ENCODE data around the gene ELL3.
"Not testable (repeated sequence)": the region's sequence is repeated elsewhere in the genome, so short reads cannot be mapped to it uniquely, and the experiment has no call there.

ELL3 gene

DNA sequence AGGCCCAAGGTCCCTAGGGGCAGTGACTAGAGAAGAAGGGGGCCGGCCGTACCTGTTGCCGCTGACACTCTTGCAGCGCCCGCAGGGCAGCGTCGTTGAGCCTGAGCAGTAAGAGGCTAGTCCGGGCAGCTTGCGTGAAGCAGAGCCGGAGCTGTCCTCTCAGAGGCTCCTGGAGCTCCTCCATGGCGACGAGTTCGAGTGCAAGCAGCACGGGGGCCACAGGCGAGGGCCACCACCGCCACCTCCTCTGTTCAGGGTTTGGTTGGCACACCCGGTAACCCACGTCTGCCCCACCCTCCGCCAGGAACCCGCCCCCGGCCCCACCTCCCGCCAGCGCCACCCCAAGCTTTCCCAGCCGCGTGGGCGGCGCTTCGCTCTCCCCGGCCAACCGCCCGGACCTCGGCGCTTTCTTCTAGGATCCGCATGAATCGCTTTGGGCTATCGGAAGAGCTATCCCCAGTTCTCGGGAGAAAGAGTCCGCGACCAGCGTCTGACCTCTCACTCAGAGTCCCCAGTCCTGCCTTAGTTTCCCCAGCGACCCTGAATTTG is at the start of gene ELL3:
Gene ELL3, minus strand, starts transcription at position 249 of the 549 bp plus-strand sequence. Its CDS starts 65 bp downstream, at position 184.
- DNase-seq: no peak

DNA sequence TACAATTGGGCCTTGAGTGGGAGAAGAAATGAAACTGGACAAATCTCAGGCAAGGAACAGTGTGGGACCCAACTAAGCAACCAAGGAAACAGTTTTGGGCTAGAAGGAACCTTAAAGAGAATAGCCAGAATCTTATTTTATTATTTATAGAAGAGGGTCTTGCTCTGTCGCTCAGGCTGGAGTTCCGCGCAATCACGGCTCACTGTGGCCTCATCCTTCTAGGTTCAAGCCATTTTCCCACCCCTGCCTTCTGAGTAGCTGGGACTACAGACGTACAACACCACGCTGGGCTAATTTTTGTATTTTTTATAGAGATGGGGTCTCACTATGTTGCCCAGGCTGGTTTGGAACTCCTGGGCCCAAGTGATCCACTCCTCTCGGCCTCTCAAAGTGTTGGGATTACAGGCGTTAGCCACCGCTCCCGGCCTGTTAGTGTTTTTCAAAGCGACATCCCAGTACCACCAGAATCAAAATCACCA is 49.3 kb upstream of the ELL3 start:
- DNase-seq: no peak

DNA sequence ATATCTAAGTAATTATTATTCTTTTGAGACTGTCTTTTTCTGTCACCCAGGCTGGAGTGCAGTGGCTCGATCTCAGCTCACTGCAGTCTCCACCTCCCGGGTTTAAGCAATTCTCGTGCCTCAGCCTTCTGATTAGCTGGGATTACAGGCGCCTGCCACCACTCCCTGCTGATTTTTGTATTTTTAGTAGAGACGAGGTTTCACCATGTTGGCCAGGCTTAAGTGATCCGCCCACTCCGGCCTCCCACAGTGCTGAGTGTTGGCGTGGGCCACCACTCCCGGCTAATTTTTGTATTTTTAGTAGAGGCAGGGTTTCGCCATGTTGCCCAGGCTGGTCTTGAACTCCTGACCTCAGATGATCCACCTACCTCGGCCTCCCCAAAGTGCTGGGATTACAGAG is 48.5 kb upstream of the ELL3 start:
- not testable (repeated sequence) for DNase-seq

DNA sequence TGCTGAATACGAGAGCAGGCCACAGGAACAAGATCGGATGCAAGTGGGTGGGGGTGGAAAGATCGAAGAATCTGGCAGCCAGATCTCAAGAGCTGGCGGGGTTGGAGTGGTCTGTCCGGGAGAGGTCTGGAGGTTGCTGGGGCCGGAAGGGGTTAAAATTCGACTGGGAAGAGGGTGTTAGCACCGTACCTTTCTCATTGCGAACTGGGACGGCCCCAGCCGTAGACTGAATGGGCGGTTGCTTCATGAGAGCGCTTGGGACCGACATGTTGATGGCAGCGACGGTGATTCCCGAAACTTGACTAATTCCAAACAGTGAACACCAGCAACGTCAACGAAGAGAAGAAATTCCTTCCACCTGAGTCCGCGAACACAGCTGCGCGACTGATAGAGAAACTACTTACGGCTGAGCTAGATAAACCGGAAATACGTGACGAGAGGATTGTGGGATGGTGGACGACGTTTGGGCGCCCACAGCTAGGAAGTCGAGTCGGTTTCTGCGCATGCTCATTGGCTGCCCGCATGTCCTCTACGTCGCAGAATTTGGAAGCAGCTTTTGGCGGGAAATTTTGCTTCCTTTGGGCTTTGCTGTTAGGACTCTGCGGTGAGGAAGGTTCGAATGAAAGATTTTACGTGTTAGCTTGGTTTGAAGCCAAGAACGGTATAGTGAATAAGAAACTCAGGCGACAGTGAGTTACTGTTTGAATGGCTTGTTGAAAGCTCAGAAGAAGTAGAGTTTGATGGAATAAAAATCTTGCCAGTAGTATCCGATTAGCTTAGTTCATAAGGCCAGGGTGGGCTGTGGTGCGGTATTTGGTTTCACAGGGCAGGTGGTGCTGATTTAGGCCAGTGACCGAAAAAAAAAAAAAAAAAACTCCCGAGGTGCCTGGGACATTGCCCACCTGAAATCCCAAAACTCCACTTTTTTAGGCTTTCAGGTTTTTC is 47.8 kb upstream of the ELL3 start, which contains the start of gene MFAP1:
Gene MFAP1, minus strand, starts transcription at position 389 of the 945 bp plus-strand sequence. Its CDS starts 121 bp downstream, at position 268.
- DNase-seq: peak; percentile 91 to 98

- DNase-seq: no peak
Observed at GRCh38 chr15:43821505-43821904, 44.7 kb upstream of the ELL3 start.

DNA sequence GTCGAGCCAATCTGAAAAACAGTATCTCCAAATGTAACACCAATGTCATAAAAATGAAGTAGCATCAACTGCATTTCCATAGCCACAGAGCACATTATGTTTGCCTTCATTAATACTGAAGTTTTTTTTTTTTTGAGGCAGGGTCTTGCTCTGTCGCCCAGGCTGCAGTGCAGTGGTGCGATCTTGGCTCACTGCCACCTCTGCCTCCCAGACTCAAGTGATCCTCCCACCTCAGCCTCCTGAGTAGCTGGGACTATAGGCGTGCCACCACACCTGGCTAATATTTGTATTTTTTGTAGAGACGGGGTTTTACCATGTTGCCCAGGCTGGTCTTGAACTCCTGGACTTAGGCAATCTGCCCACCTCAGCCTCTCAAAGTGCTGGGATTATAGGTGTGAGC is 38.3 kb upstream of the ELL3 start:
- not testable (repeated sequence) for DNase-seq

DNA sequence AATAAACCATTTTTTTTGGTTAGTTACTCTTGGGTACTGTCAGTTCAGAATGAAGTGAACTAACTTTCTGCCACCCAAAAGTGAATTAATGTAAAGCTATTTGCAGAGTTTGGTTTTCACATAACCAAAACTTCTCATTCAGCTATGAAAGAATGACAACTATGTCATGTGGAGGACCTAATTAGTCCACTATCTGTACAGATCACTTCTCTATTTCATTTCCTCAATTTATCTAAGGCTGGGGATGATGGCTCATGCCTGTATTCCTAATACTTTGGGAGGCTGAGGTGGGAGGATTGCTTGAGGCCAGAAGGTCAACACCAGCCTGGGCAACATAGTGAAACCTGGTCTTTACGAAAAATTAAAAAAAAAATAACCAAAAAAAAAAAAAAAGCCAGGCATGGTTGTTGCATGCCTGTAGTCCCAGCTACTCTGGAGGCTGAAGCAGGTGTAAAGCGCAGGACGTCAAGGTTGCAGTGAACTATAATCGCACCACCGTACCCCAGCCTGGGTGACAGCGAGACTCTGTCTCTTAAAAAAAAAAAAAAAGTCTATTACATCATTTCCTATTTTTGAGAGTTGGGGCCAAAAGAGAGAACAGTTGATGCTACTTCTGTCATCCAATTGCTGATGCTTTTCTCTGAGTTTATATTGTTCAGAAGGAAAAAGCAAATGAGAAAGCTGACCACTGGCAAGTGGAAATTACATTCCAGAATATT is 32.4 kb upstream of the ELL3 start:
- DNase-seq: no peak

GRCh38 chr15:43808435-43808950 is 31.7 kb upstream of the ELL3 start:
- no peak for DNase-seq

DNA sequence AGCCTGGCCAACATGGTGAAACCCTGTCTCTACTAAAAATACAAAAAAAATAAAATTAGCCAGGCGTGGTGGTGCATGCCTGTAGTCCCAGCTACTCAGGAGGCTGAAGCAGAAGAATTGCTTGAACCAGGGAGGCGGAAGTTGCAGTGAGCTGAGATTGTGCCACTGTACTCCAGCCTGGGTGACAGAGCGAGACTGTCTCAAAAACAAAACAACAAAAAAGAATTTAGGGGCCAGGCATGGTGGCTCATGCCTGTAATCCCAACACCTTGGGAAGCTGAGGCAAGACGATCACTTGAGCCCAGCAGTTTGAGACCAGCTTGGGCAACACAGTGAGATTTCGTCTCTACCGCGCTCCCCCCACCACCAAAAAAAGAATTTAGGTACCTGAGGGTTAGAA is 25.9 kb upstream of the ELL3 start:
- not testable (repeated sequence) for DNase-seq

DNA sequence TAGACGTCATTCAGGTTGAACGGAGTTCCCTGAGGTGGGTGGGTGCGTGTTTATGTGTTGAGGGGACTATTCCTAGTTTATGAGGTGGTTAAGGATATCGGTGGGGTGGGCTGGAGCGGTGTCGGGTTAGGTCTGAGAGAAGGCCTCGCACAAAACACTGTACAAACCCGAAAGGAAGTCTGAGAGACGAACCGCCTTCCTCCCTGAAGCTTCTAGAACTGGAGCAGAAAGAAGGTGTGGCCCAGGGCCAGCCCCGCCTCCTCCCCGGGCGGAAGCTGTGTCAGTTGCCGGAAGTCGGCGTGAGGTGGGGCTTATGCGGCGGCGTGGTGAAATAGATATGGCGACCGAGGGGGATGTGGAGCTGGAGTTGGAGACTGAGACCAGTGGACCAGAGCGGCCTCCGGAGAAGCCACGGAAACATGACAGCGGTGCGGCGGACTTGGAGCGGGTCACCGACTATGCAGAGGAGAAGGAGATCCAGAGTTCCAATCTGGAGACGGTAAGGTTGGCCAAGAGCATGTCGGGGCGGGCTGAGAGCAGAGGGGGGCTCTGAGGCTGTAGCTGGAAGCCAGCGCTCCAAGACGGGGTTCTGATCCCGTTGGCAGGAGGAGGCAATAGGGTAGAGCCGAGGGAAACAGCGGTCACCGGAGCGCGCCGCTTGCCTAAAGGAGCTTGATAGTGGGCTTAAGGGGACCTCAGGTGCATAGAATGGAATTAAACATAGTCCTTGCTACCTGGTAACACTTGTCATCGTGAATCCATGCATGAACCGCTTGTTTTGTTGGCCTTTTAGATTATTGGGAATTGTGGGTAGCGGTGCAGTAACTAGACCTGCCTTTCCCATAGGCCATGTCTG is 23.7 kb upstream of the ELL3 start, which contains the start of gene HYPK:
Gene HYPK, plus strand, starts transcription at position 314 of the 856 bp plus-strand sequence. Its CDS starts 24 bp downstream, at position 338.
- peak; percentile 56 to 75 for DNase-seq

- no peak for DNase-seq
Observed at GRCh38 chr15:43799945-43800285, 23.1 kb upstream of the ELL3 start, which contains the start of gene SERINC4. SERINC4 (minus strand) TSS chr15:43800220; CDS start chr15:43799986, 234 bp downstream.

- DNase-seq: no peak
Observed at GRCh38 chr15:43799209-43799944, 22.6 kb upstream of the ELL3 start.

GRCh38 chr15:43796566-43796965 is 19.8 kb upstream of the ELL3 start:
- DNase-seq: no peak

GRCh38 chr15:43795997-43796396 is 19.2 kb upstream of the ELL3 start:
- no peak for DNase-seq

- no peak for DNase-seq
Observed at GRCh38 chr15:43795197-43795596, 18.4 kb upstream of the ELL3 start.

- no peak for DNase-seq
Observed at GRCh38 chr15:43794269-43795037, 17.7 kb upstream of the ELL3 start.

- no peak for DNase-seq
Observed at GRCh38 chr15:43793647-43794046, 16.9 kb upstream of the ELL3 start.

DNA sequence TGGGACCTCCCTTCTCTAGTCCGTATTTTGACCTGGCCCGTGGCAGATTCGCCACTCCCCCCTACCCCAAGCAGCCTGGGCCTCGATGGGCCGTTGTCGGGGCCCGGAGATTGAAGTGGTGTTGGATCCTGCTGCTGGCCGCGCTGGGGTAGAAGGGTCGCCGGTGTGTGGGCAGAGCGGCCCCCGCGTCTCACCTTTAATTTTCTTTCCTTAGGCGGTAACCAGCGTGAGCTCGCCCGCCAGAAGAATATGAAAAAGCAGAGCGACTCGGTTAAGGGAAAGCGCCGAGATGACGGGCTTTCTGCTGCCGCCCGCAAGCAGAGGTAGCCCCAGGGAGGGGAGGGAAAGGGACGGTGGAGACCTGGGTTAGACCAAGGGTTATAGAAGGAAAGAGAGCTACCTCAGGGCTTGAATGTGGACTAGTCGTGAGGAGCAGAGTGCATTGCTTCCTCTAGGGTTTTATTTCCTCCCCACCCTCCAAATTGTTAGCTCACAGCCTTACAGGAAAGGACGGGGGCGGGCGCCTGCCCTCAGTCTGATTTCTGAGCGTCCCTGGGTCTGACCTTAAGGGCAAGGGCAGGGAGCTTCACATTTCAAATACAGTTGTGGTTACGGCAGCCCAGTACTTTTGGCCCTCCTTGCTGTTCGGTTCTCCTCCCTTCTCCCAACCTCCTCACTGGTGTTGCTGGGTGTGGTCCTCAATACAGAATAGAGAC is 16.2 kb upstream of the ELL3 start:
- no peak for DNase-seq

DNA sequence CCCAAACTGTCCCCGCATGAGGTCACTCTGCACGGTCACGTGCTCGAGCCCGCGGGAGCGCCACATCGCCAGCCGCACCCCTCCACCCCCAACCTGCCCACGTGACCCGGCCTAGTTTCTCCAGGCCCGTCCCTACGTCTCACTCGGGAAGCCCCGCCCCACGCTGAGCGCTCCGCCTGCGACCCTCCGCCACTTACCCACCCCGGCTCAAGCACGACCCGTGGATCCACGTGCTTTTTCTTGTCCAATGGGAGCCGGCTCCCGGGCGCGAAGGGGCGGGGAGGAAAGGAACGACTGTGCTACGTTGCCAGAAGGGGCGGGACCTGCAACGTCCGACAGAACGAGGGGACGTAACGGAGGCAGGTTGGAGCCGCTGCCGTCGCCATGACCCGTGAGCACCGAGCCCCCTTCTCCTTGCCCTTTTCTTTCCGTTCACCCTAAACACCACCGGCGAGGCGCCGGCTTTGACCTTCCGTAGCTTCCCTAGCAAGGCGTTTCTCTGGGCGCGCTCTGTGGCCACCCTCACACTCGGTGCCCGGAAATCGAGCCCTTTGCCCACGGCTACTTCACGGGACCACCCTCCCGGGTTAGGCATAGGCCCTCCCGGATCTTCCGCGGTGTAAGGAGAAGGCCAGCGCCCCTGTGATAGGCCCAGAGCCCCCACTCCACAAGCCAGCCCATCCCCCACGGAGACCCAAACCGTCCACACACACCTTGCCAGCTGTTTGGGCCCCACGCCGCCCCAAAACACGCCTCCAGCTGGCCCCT is 15.4 kb upstream of the ELL3 start, which contains the start of gene SERF2:
Gene SERF2, plus strand, starts transcription at position 328 of the 768 bp plus-strand sequence. Its CDS starts 57 bp downstream, at position 385.
- DNase-seq: peak; percentile 97 to 99
